Measurements from ENCODE around the gene B3GNT7. TPM values are rescaled to one million over a fixed set of nuclear protein-coding genes. Genes with fewer than 3 reads are reported as not detected.
"Not testable (repeated sequence)": the region's sequence is repeated elsewhere in the genome, so short reads cannot be mapped to it uniquely, and the experiment has no call there.

B3GNT7 gene
- total RNA-seq, 1 donor from 2014 or later = not detected

- intact Hi-C loops (cut with micrococcal nuclease) = no loop called here
Measured at GRCh38 chr2:231364961-231365810, 30.3 kb upstream of the B3GNT7 start.

- intact Hi-C loops (cut with micrococcal nuclease) = no loop called here
Measured at GRCh38 chr2:231367178-231367577, 28.3 kb upstream of the B3GNT7 start.

- intact Hi-C loops (cut with micrococcal nuclease) = no loop called here
Measured at GRCh38 chr2:231369580-231370428, 25.7 kb upstream of the B3GNT7 start.

- intact Hi-C loops (cut with micrococcal nuclease) = no loop called here
Measured at GRCh38 chr2:231370429-231370748, 25.1 kb upstream of the B3GNT7 start.

- intact Hi-C loops (cut with micrococcal nuclease) = no loop called here
Measured at GRCh38 chr2:231370749-231371429, 24.6 kb upstream of the B3GNT7 start.

GRCh38 chr2:231371430-231372054 is 24.0 kb upstream of the B3GNT7 start:
- intact Hi-C loops (cut with micrococcal nuclease) = no loop called here

GRCh38 chr2:231372326-231372725 is 23.2 kb upstream of the B3GNT7 start:
- intact Hi-C loops (cut with micrococcal nuclease) = no loop called here

GRCh38 chr2:231373184-231373583 is 22.3 kb upstream of the B3GNT7 start:
- intact Hi-C loops (cut with micrococcal nuclease) = no loop called here

GRCh38 chr2:231373786-231374349 is 21.6 kb upstream of the B3GNT7 start:
- intact Hi-C loops (cut with micrococcal nuclease) = no loop called here

- intact Hi-C loops (cut with micrococcal nuclease) = no loop called here
Measured at GRCh38 chr2:231374771-231375170, 20.7 kb upstream of the B3GNT7 start.

- intact Hi-C loops (cut with micrococcal nuclease) = not testable (repeated sequence)
Measured at GRCh38 chr2:231375994-231376615, 19.4 kb upstream of the B3GNT7 start.

GRCh38 chr2:231376857-231377256 is 18.7 kb upstream of the B3GNT7 start:
- intact Hi-C loops (cut with micrococcal nuclease) = no loop called here

- intact Hi-C loops (cut with micrococcal nuclease) = no loop called here
Measured at GRCh38 chr2:231378026-231378722, 17.3 kb upstream of the B3GNT7 start.

- intact Hi-C loops (cut with micrococcal nuclease) = no loop called here
Measured at GRCh38 chr2:231379266-231380215, 16.0 kb upstream of the B3GNT7 start.

GRCh38 chr2:231380307-231380706 is 15.2 kb upstream of the B3GNT7 start:
- intact Hi-C loops (cut with micrococcal nuclease) = no loop called here

- intact Hi-C loops (cut with micrococcal nuclease) = no loop called here
Measured at GRCh38 chr2:231380991-231381847, 14.3 kb upstream of the B3GNT7 start.

- intact Hi-C loops (cut with micrococcal nuclease) = no loop called here
Measured at GRCh38 chr2:231382116-231382515, 13.4 kb upstream of the B3GNT7 start.
